Colonic mucosa (tissue), 4 donors: ENCODE data around the gene MAD1L1. TPM values are rescaled to one million over a fixed set of nuclear protein-coding genes. Genes with fewer than 3 reads are reported as not detected.

Experiments used
- DNase-seq: peaks from one replicate; pipeline ENCODE4 v3.0.0-alpha.2; 2020
- H3K27ac ChIP-seq: fragments of 200-600 bp; one replicate; pipeline ENCODE4 v1.8.0; 2021
- H3K27me3 ChIP-seq: fragments of 200-600 bp; one replicate; pipeline ENCODE4 v1.8.0; 2021
- H3K36me3 ChIP-seq: fragments of 200-600 bp; one replicate; pipeline ENCODE4 v1.8.0; 2021
- H3K4me1 ChIP-seq: fragments of 200-600 bp; one replicate; pipeline ENCODE4 v1.8.0; 2021; ENCODE audit warnings: mild to moderate bottlenecking
- H3K4me3 ChIP-seq: fragments of 200-600 bp; one replicate; pipeline ENCODE4 v1.8.0; 2021
- H3K9ac ChIP-seq, 2 donors: one replicate each; pipeline ENCODE4 v1.7.0; 2013; ENCODE audit warnings: control low read depth in 2 of 2, low read depth in 2 of 2, low read length in 2 of 2
- H3K9me3 ChIP-seq: fragments of 200-600 bp; one replicate; pipeline ENCODE4 v1.8.0; 2021
- intact Hi-C: fragments of 100-400 bp; cut with DNase I; formaldehyde crosslinking; loops from one replicate; pipeline ENCODE4 v1.14.1; 2022
- total RNA-seq, 2 donors: library from RNA; stranded (reverse); fragmentation: NEBNext Ultra II Directional in 1 of 2; extraction: Animal tissue kit (Norgen Biotek cat#: 25700) in 1 of 2; gene quantifications; one replicate each; pipeline ENCODE4 v1.2.1, GENCODE V29; 2021
- TF ChIP-seq, protein P1 (sequence below): fragments of 200-600 bp; IDR thresholded peaks from one replicate; pipeline ENCODE4 v1.8.0; 2022; ENCODE audit warnings: antibody characterized with exemption, mild to moderate bottlenecking
- donor health status: healthy.
- donor health status: DM: no; HTN: no; CAD: no.
- donor health status: DM: no; HTN: no; CAD: no.

Gene MAD1L1
- total RNA-seq, 2 donors from 2014 or later: 18.2 to 47.0 TPM

GRCh38 chr7:2278026-2278425 is 45.3 kb upstream of the MAD1L1 start:
- H3K4me1 ChIP-seq: no peaks in the 10 kb centered on the region
- no peak for DNase-seq
- no peak overlapping the region for H3K27ac ChIP-seq
- no peaks in the 10 kb centered on the region for H3K36me3 ChIP-seq
- H3K4me3 ChIP-seq: no peak overlapping the region
- H3K9ac ChIP-seq: no peak overlapping the region
- no peaks in the 10 kb centered on the region for H3K9me3 ChIP-seq
- TF ChIP-seq, protein P1, sequence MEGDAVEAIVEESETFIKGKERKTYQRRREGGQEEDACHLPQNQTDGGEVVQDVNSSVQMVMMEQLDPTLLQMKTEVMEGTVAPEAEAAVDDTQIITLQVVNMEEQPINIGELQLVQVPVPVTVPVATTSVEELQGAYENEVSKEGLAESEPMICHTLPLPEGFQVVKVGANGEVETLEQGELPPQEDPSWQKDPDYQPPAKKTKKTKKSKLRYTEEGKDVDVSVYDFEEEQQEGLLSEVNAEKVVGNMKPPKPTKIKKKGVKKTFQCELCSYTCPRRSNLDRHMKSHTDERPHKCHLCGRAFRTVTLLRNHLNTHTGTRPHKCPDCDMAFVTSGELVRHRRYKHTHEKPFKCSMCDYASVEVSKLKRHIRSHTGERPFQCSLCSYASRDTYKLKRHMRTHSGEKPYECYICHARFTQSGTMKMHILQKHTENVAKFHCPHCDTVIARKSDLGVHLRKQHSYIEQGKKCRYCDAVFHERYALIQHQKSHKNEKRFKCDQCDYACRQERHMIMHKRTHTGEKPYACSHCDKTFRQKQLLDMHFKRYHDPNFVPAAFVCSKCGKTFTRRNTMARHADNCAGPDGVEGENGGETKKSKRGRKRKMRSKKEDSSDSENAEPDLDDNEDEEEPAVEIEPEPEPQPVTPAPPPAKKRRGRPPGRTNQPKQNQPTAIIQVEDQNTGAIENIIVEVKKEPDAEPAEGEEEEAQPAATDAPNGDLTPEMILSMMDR: no peak
- H3K27me3 ChIP-seq: no peaks in the 10 kb centered on the region
- intact Hi-C loops: no loop called here

- Histone ChIP-seq H3K9ac (no peak overlapping the region), H3K27me3 (no peaks in the 10 kb centered on the region), H3K36me3 (no peaks in the 10 kb centered on the region), H3K4me1 (no peaks in the 10 kb centered on the region), H3K9me3 (no peaks in the 10 kb centered on the region), H3K4me3 (no peak overlapping the region), H3K27ac (no peak overlapping the region)
- intact Hi-C loops: no loop called here
- TF ChIP-seq, protein P1: no peak
- DNase-seq: no peak
Measured at GRCh38 chr7:2276107-2276506, 43.4 kb upstream of the MAD1L1 start.

DNA sequence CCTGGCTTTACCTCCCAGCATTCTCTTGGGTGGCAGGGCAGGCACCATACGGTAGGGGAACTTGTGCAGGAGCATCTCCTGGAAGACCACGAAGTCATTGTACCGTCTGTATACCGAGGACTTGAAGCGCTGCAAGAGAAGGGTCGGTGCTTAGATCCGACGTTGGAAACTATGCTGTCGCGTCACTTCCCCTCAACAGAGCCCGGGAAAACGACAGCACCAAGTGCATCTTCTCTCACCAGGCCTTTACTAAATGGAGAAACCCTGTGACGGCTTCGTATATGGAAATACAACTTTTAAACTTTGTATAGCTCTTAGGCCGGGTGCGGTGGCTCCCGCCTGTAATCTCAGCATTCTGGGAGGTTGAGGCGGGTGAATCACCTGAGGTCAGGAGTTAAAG is 42.4 kb upstream of the MAD1L1 start:
- H3K9me3 ChIP-seq: no peaks in the 10 kb centered on the region
- intact Hi-C loops: no loop called here
- DNase-seq: no peak
- no peak overlapping the region for H3K4me3 ChIP-seq
- no peak overlapping the region for H3K27ac ChIP-seq
- no peak overlapping the region for H3K9ac ChIP-seq
- no peaks in the 10 kb centered on the region for H3K36me3 ChIP-seq
- TF ChIP-seq, protein P1: no peak
- H3K4me1 ChIP-seq: no peaks in the 10 kb centered on the region
- no peaks in the 10 kb centered on the region for H3K27me3 ChIP-seq

GRCh38 chr7:2274666-2275065 is 41.9 kb upstream of the MAD1L1 start:
- H3K9ac ChIP-seq: no peak overlapping the region
- TF ChIP-seq, protein P1: no peak
- H3K4me1 ChIP-seq: no peaks in the 10 kb centered on the region
- H3K36me3 ChIP-seq: no peaks in the 10 kb centered on the region
- intact Hi-C loops: no loop called here
- H3K27ac ChIP-seq: no peak overlapping the region
- no peak overlapping the region for H3K4me3 ChIP-seq
- no peak for DNase-seq
- no peaks in the 10 kb centered on the region for H3K27me3 ChIP-seq
- no peaks in the 10 kb centered on the region for H3K9me3 ChIP-seq

GRCh38 chr7:2273866-2274265 is 41.1 kb upstream of the MAD1L1 start:
- Histone ChIP-seq H3K9ac (no peak overlapping the region), H3K4me3 (no peak overlapping the region), H3K4me1 (no peaks in the 10 kb centered on the region), H3K27me3 (no peaks in the 10 kb centered on the region), H3K27ac (no peak overlapping the region), H3K9me3 (no peaks in the 10 kb centered on the region), H3K36me3 (no peaks in the 10 kb centered on the region)
- TF ChIP-seq, protein P1: no peak
- no peak for DNase-seq
- intact Hi-C loops: no loop called here

GRCh38 chr7:2272031-2272430 is 39.3 kb upstream of the MAD1L1 start:
- Histone ChIP-seq H3K27ac (no peak overlapping the region), H3K36me3 (no peaks in the 10 kb centered on the region), H3K27me3 (no peaks in the 10 kb centered on the region), H3K4me1 (no peaks in the 10 kb centered on the region), H3K9me3 (no peaks in the 10 kb centered on the region), H3K4me3 (no peak overlapping the region), H3K9ac (no peak overlapping the region)
- intact Hi-C loops: no loop called here
- DNase-seq: no peak
- TF ChIP-seq, protein P1: no peak
